Stomach (tissue), 9 donors: Measurements from ENCODE around the gene CDK11A. TPM values are rescaled to one million over a fixed set of nuclear protein-coding genes. Genes with fewer than 3 reads are reported as not detected.
"Not testable (repeated sequence)": the region's sequence is repeated elsewhere in the genome, so short reads cannot be mapped to it uniquely, and the experiment has no call there.

Experiments used
- DNase-seq, 2 donors: peaks; one replicate each; pipeline versions ENCODE4 v3.0.0 to v3.0.0-alpha.2; 2013 to 2019
- H3K27ac ChIP-seq, 5 donors: fragments of 200-600 bp in 4 of 5; sonication (generic) in 4 of 5; one replicate each; pipeline ENCODE4 v1.5.1; 2013 to 2019; ENCODE audit warnings: mild to moderate bottlenecking in 1 of 5, moderate library complexity in 1 of 5
- H3K27me3 ChIP-seq, 3 donors: fragments of 200-600 bp; sonication (generic); one replicate each; pipeline ENCODE4 v1.5.1; 2017 to 2019; ENCODE audit warnings: mixed run types in 1 of 3
- H3K36me3 ChIP-seq, 4 donors: fragments of 200-600 bp; sonication (generic); 1 replicate in 3 of 4; 2 replicates in 1 of 4; pipeline ENCODE4 v1.5.1; 2016 to 2019
- H3K4me1 ChIP-seq, 4 donors: fragments of 200-600 bp; sonication (generic); one replicate each; pipeline ENCODE4 v1.5.1; 2016 to 2019
- H3K4me3 ChIP-seq, 4 donors: fragments of 200-600 bp; sonication (generic) in 3 of 4; one replicate each; pipeline ENCODE4 v1.5.1; 2016 to 2019; ENCODE audit warnings: mild to moderate bottlenecking in 1 of 4
- H3K9me3 ChIP-seq, 4 donors: fragments of 200-600 bp; sonication (generic); one replicate each; pipeline ENCODE4 v1.5.1; 2016 to 2019
- EP300 ChIP-seq: sonication (generic); formaldehyde crosslinking; IDR thresholded peaks from one replicate; pipeline ENCODE4 v1.6.1; 2017; ENCODE audit warnings: antibody characterized with exemption
- POLR2A ChIP-seq, 4 donors: fragments of 450-650 bp; IDR thresholded peaks; one replicate each; pipeline ENCODE4 v1.6.1; 2016; ENCODE audit warnings: antibody characterized with exemption in 4 of 4, control low read depth in 2 of 4, mild to moderate bottlenecking in 1 of 4, moderate library complexity in 1 of 4
- POLR2AphosphoS5 ChIP-seq, 3 donors: sonication (generic); formaldehyde crosslinking; IDR thresholded peaks; one replicate each; pipeline ENCODE4 v1.6.1; 2016; ENCODE audit warnings: antibody characterized with exemption in 3 of 3
- WGBS, 5 donors: extraction: QIAGEN DNeasy Blood & Tissue Kit in 3 of 5; methylation state at CpG; one replicate each; pipeline versions ENCODE4 v1.1.5 to v1.1.7; 2013 to 2018; 5-methylcytosine and 5-hydroxymethylcytosine counted together
- intact Hi-C: fragments of 100-400 bp; cut with DNase I; formaldehyde crosslinking; loops from one replicate; pipeline ENCODE4 v1.15.1; 2023; ENCODE audit warnings: low total_unique reads
- polyA plus RNA-seq, 3 donors: library from polyadenylated mRNA; stranded (reverse); fragments of 200-250 nt; gene quantifications; one replicate each; pipeline ENCODE4 v1.2.3, GENCODE V29; 2013
- total RNA-seq, 5 donors: library from RNA; depleted of rRNA; stranded (reverse); fragments of >200 nt; gene quantifications; one replicate each; pipeline versions ENCODE4 v1.1.0 to v1.2.3, GENCODE V29; 2014 to 2016
- TF ChIP-seq, protein P1 (sequence below), 7 experiments: fragments of 450-650 bp in 4 of 7; fragments of 200-600 bp in 3 of 7; sonication (generic) in 3 of 7; IDR thresholded peaks; one replicate each; pipeline ENCODE4 v1.5.1; 2016 to 2019; ENCODE audit warnings: antibody characterized with exemption in 7 of 7, control low read depth in 2 of 7, mild to moderate bottlenecking in 1 of 7
- donor health status: healthy with polysubstance abuse.
- donor health status: Bipolar disorder and iron deficiency.
- donor health status: healthy.

The CDK11A gene
- total and polyA plus RNA-seq, 8 donors: 27.3 to 233 (median 57.4) TPM

- Histone ChIP-seq H3K27ac (peak overlapping the region; percentile 17 to 72 (median 67)), H3K36me3 (peaks cover 0 to 32% (median 12%) of the 10 kb centered on the region in 4 donors), H3K9me3 (no peaks in the 10 kb centered on the region), H3K4me3 (no peak overlapping the region), H3K27me3 (no peaks in the 10 kb centered on the region), H3K4me1 (peaks cover 21 to 53% (median 44%) of the 10 kb centered on the region in 4 donors)
- intact Hi-C loops: no loop called here
- peak; percentile 84 to 85 for DNase-seq
- WGBS, 5 donors: 29 to 51% (median 40%) methylated on average over 20 to 24 of the region's 24 CpGs
- peak in 2 of 3 donors; percentile 16 to 19 for TF ChIP-seq POLR2AphosphoS5 (IDR thresholded peaks at IDR 0.05)
- TF ChIP-seq POLR2A (IDR thresholded peaks at IDR 0.05): no peak
- TF ChIP-seq, protein P1, sequence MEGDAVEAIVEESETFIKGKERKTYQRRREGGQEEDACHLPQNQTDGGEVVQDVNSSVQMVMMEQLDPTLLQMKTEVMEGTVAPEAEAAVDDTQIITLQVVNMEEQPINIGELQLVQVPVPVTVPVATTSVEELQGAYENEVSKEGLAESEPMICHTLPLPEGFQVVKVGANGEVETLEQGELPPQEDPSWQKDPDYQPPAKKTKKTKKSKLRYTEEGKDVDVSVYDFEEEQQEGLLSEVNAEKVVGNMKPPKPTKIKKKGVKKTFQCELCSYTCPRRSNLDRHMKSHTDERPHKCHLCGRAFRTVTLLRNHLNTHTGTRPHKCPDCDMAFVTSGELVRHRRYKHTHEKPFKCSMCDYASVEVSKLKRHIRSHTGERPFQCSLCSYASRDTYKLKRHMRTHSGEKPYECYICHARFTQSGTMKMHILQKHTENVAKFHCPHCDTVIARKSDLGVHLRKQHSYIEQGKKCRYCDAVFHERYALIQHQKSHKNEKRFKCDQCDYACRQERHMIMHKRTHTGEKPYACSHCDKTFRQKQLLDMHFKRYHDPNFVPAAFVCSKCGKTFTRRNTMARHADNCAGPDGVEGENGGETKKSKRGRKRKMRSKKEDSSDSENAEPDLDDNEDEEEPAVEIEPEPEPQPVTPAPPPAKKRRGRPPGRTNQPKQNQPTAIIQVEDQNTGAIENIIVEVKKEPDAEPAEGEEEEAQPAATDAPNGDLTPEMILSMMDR (IDR thresholded peaks at IDR 0.05): peak in 4 of 7 experiments; percentile 26 to 57 (median 38)
Observed at GRCh38 chr1:1678581-1679380, 45.4 kb downstream of the CDK11A start.

DNA sequence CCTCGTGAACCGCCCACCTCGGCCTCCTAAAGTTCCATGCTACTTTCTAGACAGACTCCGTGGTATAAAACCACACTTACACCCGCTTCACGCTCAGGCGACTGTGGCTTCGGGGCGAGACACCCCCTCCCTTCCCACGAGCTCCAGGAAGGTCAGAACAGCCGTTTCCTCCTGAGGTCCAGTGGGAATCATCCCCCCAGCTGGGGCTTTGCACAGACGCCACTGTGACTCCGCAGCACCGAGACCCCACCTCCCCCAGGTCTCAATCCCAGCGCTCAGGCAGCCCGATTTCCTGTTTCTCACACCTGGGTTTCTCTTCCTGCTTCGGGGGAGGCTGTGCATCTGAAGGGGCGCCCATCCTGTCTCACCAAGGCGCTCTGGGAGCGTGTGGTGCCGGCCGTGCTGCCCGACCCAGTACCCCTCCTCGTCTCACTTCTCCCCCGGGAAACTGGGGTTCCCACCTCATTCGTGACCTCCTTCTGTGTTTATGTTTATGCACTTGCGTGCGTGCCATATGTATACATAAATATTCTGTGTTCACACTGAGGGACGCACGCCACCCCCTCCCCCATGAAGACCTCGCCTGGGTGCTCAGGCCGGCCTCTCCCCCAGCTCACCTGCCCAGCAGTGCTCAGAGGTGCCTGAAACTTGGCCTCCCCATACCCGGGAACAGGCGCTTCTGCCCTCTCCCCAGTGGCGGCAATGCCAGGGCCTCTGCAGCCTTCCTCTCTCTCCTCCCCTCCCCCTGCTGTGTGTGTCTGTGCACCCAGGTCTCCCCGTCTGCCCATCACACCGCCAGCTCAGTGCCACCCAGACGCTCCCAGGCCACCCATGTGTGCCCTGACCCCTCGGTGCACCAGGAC lies 46.2 kb downstream of the CDK11A start:
- DNase-seq: peak in 1 of 2 donors; percentile 51

GRCh38 chr1:1676087-1676486 lies 48.1 kb downstream of the CDK11A start:
- H3K9me3 ChIP-seq, intact Hi-C loops, H3K4me3 ChIP-seq, H3K27ac ChIP-seq, H3K27me3 ChIP-seq, DNase-seq: not testable (repeated sequence)
- H3K4me1 ChIP-seq: peaks cover 17 to 36% (median 32%) of the 10 kb centered on the region in 4 donors
- peaks cover 16 to 43% (median 27%) of the 10 kb centered on the region in 4 donors for H3K36me3 ChIP-seq
- 57 to 85% (median 73%) methylated on average over 1 to 9 of the region's 21 CpGs for WGBS, 5 donors

More for the DNA sequence above, 46.2 kb downstream of the CDK11A start:
- TF ChIP-seq POLR2A (IDR thresholded peaks at IDR 0.05) (no peak), POLR2AphosphoS5 (IDR thresholded peaks at IDR 0.05) (no peak), EP300 (no peak)
- TF ChIP-seq, protein P1 (IDR thresholded peaks at IDR 0.05): no peak
- Histone ChIP-seq H3K27ac (peak overlapping the region; percentile 32 to 72 (median 67)), H3K4me3 (peak overlapping the region in 1 of 4 donors; percentile 13), H3K36me3 (peaks cover 0 to 32% (median 12%) of the 10 kb centered on the region in 4 donors), H3K27me3 (no peaks in the 10 kb centered on the region), H3K4me1 (peaks cover 21 to 44% (median 36%) of the 10 kb centered on the region in 4 donors), H3K9me3 (no peaks in the 10 kb centered on the region)
- WGBS, 5 donors: 59 to 75% (median 71%) methylated on average over 39 of the region's 39 CpGs
- intact Hi-C loops: no loop called here

DNA sequence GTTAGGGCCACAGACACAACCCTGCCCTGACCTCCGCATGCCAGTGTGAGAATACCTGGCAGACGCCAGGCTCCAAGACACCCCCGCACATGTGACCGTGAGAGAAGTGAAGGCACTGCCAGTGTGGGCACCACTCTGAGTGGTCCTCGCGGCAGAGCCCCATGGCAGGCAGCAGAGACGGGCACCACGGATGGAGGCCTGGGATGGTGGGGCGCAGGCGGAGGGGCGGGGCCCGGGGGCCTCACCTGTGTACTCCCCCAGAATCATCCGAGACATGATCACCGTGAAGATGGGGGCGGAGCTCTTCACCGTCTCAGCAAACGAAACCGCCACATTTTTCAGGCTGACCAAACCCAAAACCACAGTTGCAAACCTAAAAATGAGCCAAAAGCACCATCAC lies 48.9 kb downstream of the CDK11A start:
- DNase-seq: peak in 1 of 2 donors; percentile 1
- H3K27me3 ChIP-seq, H3K27ac ChIP-seq, H3K4me3 ChIP-seq, H3K9me3 ChIP-seq, intact Hi-C loops: not testable (repeated sequence)
- Histone ChIP-seq H3K4me1 (peaks cover 15 to 28% (median 25%) of the 10 kb centered on the region in 4 donors), H3K36me3 (peaks cover 17 to 52% (median 36%) of the 10 kb centered on the region in 4 donors)
- 72 to 95% (median 91%) methylated on average over 7 to 15 of the region's 18 CpGs for WGBS, 5 donors

- DNase-seq: peak in 1 of 2 donors; percentile 3
Observed at GRCh38 chr1:1674806-1675205, 49.4 kb downstream of the CDK11A start.

More at GRCh38 chr1:1674806-1675205, 49.4 kb downstream of the CDK11A start:
- Histone ChIP-seq H3K36me3 (peaks cover 18 to 56% (median 40%) of the 10 kb centered on the region in 4 donors), H3K4me1 (peaks cover 15 to 24% (median 21%) of the 10 kb centered on the region in 4 donors)
- H3K27ac ChIP-seq, H3K9me3 ChIP-seq, intact Hi-C loops, H3K4me3 ChIP-seq, H3K27me3 ChIP-seq: not testable (repeated sequence)
- WGBS, 5 donors: 72 to 91% (median 83%) methylated on average over 13 to 18 of the region's 21 CpGs
